ENCODE data around the gene SLC37A4. TPM values are rescaled to one million over a fixed set of nuclear protein-coding genes. Genes with fewer than 3 reads are reported as not detected.
A peak's percentile ranks its signal among the peaks of the same experiment; 100 is the strongest.
"Not testable (repeated sequence)": the region's sequence is repeated elsewhere in the genome, so short reads cannot be mapped to it uniquely, and the experiment has no call there.

The SLC37A4 gene
- total and polyA plus RNA-seq, 5 experiments from 2014 or later, result 9.7 to 17.1 (median 12.8) TPM

GRCh38 chr11:118991486-118992038 lies 39.1 kb downstream of the SLC37A4 start:
- DNase-seq, H3K9me3 Mint-ChIP-seq, POLR2A ChIA-PET: not testable (repeated sequence)

GRCh38 chr11:118988280-118988679 lies 42.4 kb downstream of the SLC37A4 start:
- POLR2A ChIA-PET, result no interaction called here
- peaks cover 0 to 2% (median 0%) of the 10 kb centered on the region in 4 donors for H3K4me1 Mint-ChIP-seq
- no peak for ATAC-seq
- peak overlapping the region in 2 of 10 donors; percentile 66 to 72 for H3K27ac Mint-ChIP-seq
- H3K27me3 Mint-ChIP-seq, result no peaks in the 10 kb centered on the region
- no peaks in the 10 kb centered on the region for H3K9me3 Mint-ChIP-seq
- peaks cover 0 to 3% (median 0%) of the 10 kb centered on the region in 3 donors for H3K36me3 Mint-ChIP-seq
- no peak for DNase-seq
- H3K4me3 Mint-ChIP-seq, result no peak overlapping the region

More at GRCh38 chr11:118991486-118992038, 39.1 kb downstream of the SLC37A4 start:
- not testable (repeated sequence) for H3K4me1 Mint-ChIP-seq, H3K4me3 Mint-ChIP-seq, H3K27me3 Mint-ChIP-seq, ATAC-seq, H3K27ac Mint-ChIP-seq, H3K36me3 Mint-ChIP-seq

GRCh38 chr11:118984825-118985224 lies 45.9 kb downstream of the SLC37A4 start:
- POLR2A ChIA-PET, result no interaction called here
- H3K4me3 Mint-ChIP-seq, result no peak overlapping the region
- H3K9me3 Mint-ChIP-seq, result no peaks in the 10 kb centered on the region
- no peak for DNase-seq
- H3K27me3 Mint-ChIP-seq, result no peaks in the 10 kb centered on the region
- peaks cover 0 to 2% (median 1%) of the 10 kb centered on the region in 4 donors for H3K4me1 Mint-ChIP-seq
- no peaks in the 10 kb centered on the region for H3K36me3 Mint-ChIP-seq
- peak overlapping the region in 1 of 10 donors; percentile 50 for H3K27ac Mint-ChIP-seq
- no peak for ATAC-seq

- ATAC-seq, H3K27ac Mint-ChIP-seq, POLR2A ChIA-PET: not testable (repeated sequence)
These were observed 46.3 kb downstream of the SLC37A4 start for GRCh38 chr11:118984337-118984736.

GRCh38 chr11:118980191-118980881 lies 50.3 kb downstream of the SLC37A4 start:
- POLR2A ChIA-PET, result no interaction called here
- Mint-ChIP-seq H3K4me3 (no peak overlapping the region), H3K27me3 (peaks cover 0 to 8% (median 2%) of the 10 kb centered on the region in 5 donors), H3K9me3 (no peaks in the 10 kb centered on the region), H3K27ac (peak overlapping the region in 1 of 10 donors; percentile 40), H3K36me3 (no peaks in the 10 kb centered on the region), H3K4me1 (peaks cover 0 to 6% (median 0%) of the 10 kb centered on the region in 4 donors)
- DNase-seq (no peak), ATAC-seq (no peak)

More at GRCh38 chr11:118984337-118984736, 46.3 kb downstream of the SLC37A4 start:
- H3K4me3 Mint-ChIP-seq, H3K27me3 Mint-ChIP-seq, DNase-seq, H3K4me1 Mint-ChIP-seq, H3K9me3 Mint-ChIP-seq, H3K36me3 Mint-ChIP-seq: not testable (repeated sequence)

GRCh38 chr11:118979434-118979833 lies 51.2 kb downstream of the SLC37A4 start:
- Mint-ChIP-seq H3K4me3 (no peak overlapping the region), H3K4me1 (peaks cover 0 to 6% (median 0%) of the 10 kb centered on the region in 4 donors), H3K36me3 (no peaks in the 10 kb centered on the region), H3K9me3 (no peaks in the 10 kb centered on the region), H3K27ac (peak overlapping the region in 2 of 10 donors; percentile 9 to 50), H3K27me3 (peaks cover 2 to 17% (median 7%) of the 10 kb centered on the region in 5 donors)
- ATAC-seq (no peak), DNase-seq (no peak)
- POLR2A ChIA-PET, result no interaction called here

- Mint-ChIP-seq H3K4me3 (no peak overlapping the region), H3K9me3 (no peaks in the 10 kb centered on the region), H3K36me3 (no peaks in the 10 kb centered on the region), H3K4me1 (peaks cover 0 to 6% (median 0%) of the 10 kb centered on the region in 4 donors), H3K27me3 (peaks cover 6 to 29% (median 17%) of the 10 kb centered on the region in 5 donors), H3K27ac (no peak overlapping the region)
- DNase-seq (no peak), ATAC-seq (no peak)
- POLR2A ChIA-PET, result interaction anchor here (0.5 kb wide), 1 partner anchor 107 kb away, joined by 4 read pairs; no protein-coding TSS in a partner anchor
These were observed 54.6 kb downstream of the SLC37A4 start for GRCh38 chr11:118975771-118976709.

Small RNA genes within 50 kb of the gene (microRNA-seq; reads per million reads assigned to microRNA genes)
- gene MIR3656 (ENCODE audit: borderline microRNAs expressed), result not detected

Other genes starting within 250 kb of the SLC37A4 start
- gene DDX6, start 239.7 kb downstream of the SLC37A4 start, total RNA-seq, result 100 to 1,000 TPM; 334 to 340 TPM
- 100 to 1,000 TPM in 2 of 3 donors, 10 to 100 TPM in 1; 82.7 to 107 (median 106) TPM for gene DDX6, start 239.7 kb downstream of the SLC37A4 start, polyA plus RNA-seq
- 1 to 10 TPM; 3.2 to 3.5 TPM for gene CXCR5, start 147.0 kb downstream of the SLC37A4 start, total RNA-seq
- gene CXCR5, start 147.0 kb downstream of the SLC37A4 start, polyA plus RNA-seq, result under 1 TPM; 0.17 to 0.63 (median 0.29) TPM
- gene BCL9L, start 105.0 kb downstream of the SLC37A4 start, total RNA-seq, result 100 to 1,000 TPM; 283 TPM
- 1 to 10 TPM; 3.1 to 8.7 (median 4.3) TPM for gene BCL9L, start 105.0 kb downstream of the SLC37A4 start, polyA plus RNA-seq
- under 1 TPM in 1 of 2 experiments, not detected in 1; 0.52 TPM for gene UPK2, start 74.6 kb downstream of the SLC37A4 start, total RNA-seq
- under 1 TPM in 1 of 3 donors, not detected in 2; 0.22 TPM for gene UPK2, start 74.6 kb downstream of the SLC37A4 start, polyA plus RNA-seq
- gene FOXR1, start 59.1 kb downstream of the SLC37A4 start, total RNA-seq, result not detected
- not detected for gene FOXR1, start 59.1 kb downstream of the SLC37A4 start, polyA plus RNA-seq
- gene CENATAC, start 32.7 kb downstream of the SLC37A4 start, total RNA-seq, result 100 to 1,000 TPM; 141 to 144 TPM
- 1 to 10 TPM; 6.1 to 9.1 (median 8.7) TPM for gene CENATAC, start 32.7 kb downstream of the SLC37A4 start, polyA plus RNA-seq
- gene RPS25, start 12.5 kb downstream of the SLC37A4 start, total RNA-seq, result 1,000 to 10,000 TPM; 2,469 to 2,482 TPM
- gene RPS25, start 12.5 kb downstream of the SLC37A4 start, polyA plus RNA-seq, result 1,000 to 10,000 TPM; 5,252 to 6,742 (median 6,279) TPM
- 100 to 1,000 TPM; 100 to 109 TPM for gene TRAPPC4, start 12.1 kb downstream of the SLC37A4 start, total RNA-seq
- gene TRAPPC4, start 12.1 kb downstream of the SLC37A4 start, polyA plus RNA-seq, result 10 to 100 TPM; 73.0 to 97.6 (median 86.1) TPM
- 10 to 100 TPM; 65.1 to 69.6 TPM for gene HYOU1, start 26.3 kb upstream of the SLC37A4 start, total RNA-seq
- gene HYOU1, start 26.3 kb upstream of the SLC37A4 start, polyA plus RNA-seq, result 10 to 100 TPM; 14.1 to 17.1 (median 15.8) TPM
- 10 to 100 TPM; 63.3 to 68.0 TPM for gene VPS11, start 36.9 kb upstream of the SLC37A4 start, total RNA-seq
- gene VPS11, start 36.9 kb upstream of the SLC37A4 start, polyA plus RNA-seq, result 10 to 100 TPM; 43.2 to 58.4 (median 44.8) TPM
- gene HMBS, start 54.0 kb upstream of the SLC37A4 start, total RNA-seq, result 1 to 10 TPM; 6.9 to 8.0 TPM
- gene HMBS, start 54.0 kb upstream of the SLC37A4 start, polyA plus RNA-seq, result 10 to 100 TPM; 20.0 to 32.7 (median 24.3) TPM
- gene DPAGT1, start 71.0 kb upstream of the SLC37A4 start, total RNA-seq, result 10 to 100 TPM; 29.0 to 37.5 TPM
- 10 to 100 TPM; 28.7 to 30.8 (median 29.0) TPM for gene DPAGT1, start 71.0 kb upstream of the SLC37A4 start, polyA plus RNA-seq
- 10 to 100 TPM; 27.0 to 27.8 TPM for gene C2CD2L, start 76.5 kb upstream of the SLC37A4 start, total RNA-seq
- gene C2CD2L, start 76.5 kb upstream of the SLC37A4 start, polyA plus RNA-seq, result 1 to 10 TPM; 3.4 to 10.0 (median 4.0) TPM
- gene HINFP, start 90.7 kb upstream of the SLC37A4 start, total RNA-seq, result 10 to 100 TPM; 66.0 to 68.6 TPM
- 10 to 100 TPM in 1 of 3 donors, 1 to 10 TPM in 2; 7.3 to 24.9 (median 7.5) TPM for gene HINFP, start 90.7 kb upstream of the SLC37A4 start, polyA plus RNA-seq
- not detected for gene ABCG4, start 118.2 kb upstream of the SLC37A4 start, total RNA-seq
- gene ABCG4, start 118.2 kb upstream of the SLC37A4 start, polyA plus RNA-seq, result not detected
- gene NLRX1, start 137.8 kb upstream of the SLC37A4 start, total RNA-seq, result 10 to 100 TPM; 10.3 to 10.5 TPM
- gene NLRX1, start 137.8 kb upstream of the SLC37A4 start, polyA plus RNA-seq, result 10 to 100 TPM in 1 of 3 donors, 1 to 10 TPM in 2; 4.0 to 10.9 (median 7.1) TPM
- under 1 TPM; 0.42 to 0.55 TPM for gene NHERF4, start 154.6 kb upstream of the SLC37A4 start, total RNA-seq
- gene NHERF4, start 154.6 kb upstream of the SLC37A4 start, polyA plus RNA-seq, result not detected
- 10 to 100 TPM; 46.9 to 51.6 TPM for gene CBL, start 175.5 kb upstream of the SLC37A4 start, total RNA-seq
- 10 to 100 TPM; 11.5 to 16.1 (median 12.2) TPM for gene CBL, start 175.5 kb upstream of the SLC37A4 start, polyA plus RNA-seq